ENCODE measurements around the gene SLC5A6. TPM values are rescaled to one million over a fixed set of nuclear protein-coding genes. Genes with fewer than 3 reads are reported as not detected.
"Not testable (repeated sequence)": the region's sequence is repeated elsewhere in the genome, so short reads cannot be mapped to it uniquely, and the experiment has no call there.

The SLC5A6 gene
- total RNA-seq, 3 donors from 2014 or later, result 128 to 143 (median 141) TPM

GRCh38 chr2:27205206-27205605, 6.9 kb downstream of the SLC5A6 start:
- peaks cover 49% of the 10 kb centered on the region for H3K36me3 Mint-ChIP-seq (ENCODE audit: insufficient read depth)
- no peaks in the 10 kb centered on the region for H3K9me3 Mint-ChIP-seq

GRCh38 chr2:27204566-27204965, 7.5 kb downstream of the SLC5A6 start:
- DNase-seq (no peak), ATAC-seq (no peak)
- Mint-ChIP-seq H3K4me1 (ENCODE audit: low read depth) (peaks cover 18% of the 10 kb centered on the region), H3K9me3 (no peaks in the 10 kb centered on the region), H3K36me3 (ENCODE audit: insufficient read depth) (peaks cover 45% of the 10 kb centered on the region), H3K27me3 (ENCODE audit: low read depth) (no peaks in the 10 kb centered on the region), H3K4me3 (no peak overlapping the region)

More at GRCh38 chr2:27205206-27205605, 6.9 kb downstream of the SLC5A6 start:
- no peak overlapping the region for H3K4me3 Mint-ChIP-seq
- peaks cover 24% of the 10 kb centered on the region for H3K4me1 Mint-ChIP-seq (ENCODE audit: low read depth)
- no peaks in the 10 kb centered on the region for H3K27me3 Mint-ChIP-seq (ENCODE audit: low read depth)
- no peak for DNase-seq
- ATAC-seq, result no peak

- no peak for DNase-seq
- H3K36me3 Mint-ChIP-seq (ENCODE audit: insufficient read depth), result peaks cover 45% of the 10 kb centered on the region
These were observed 8.3 kb downstream of the SLC5A6 start for GRCh38 chr2:27203741-27204140.

GRCh38 chr2:27202854-27203253, 9.2 kb downstream of the SLC5A6 start:
- H3K9me3 Mint-ChIP-seq, result no peaks in the 10 kb centered on the region
- DNase-seq, result no peak

More at GRCh38 chr2:27203741-27204140, 8.3 kb downstream of the SLC5A6 start:
- Mint-ChIP-seq H3K27me3 (ENCODE audit: low read depth) (no peaks in the 10 kb centered on the region), H3K4me1 (ENCODE audit: low read depth) (peaks cover 14% of the 10 kb centered on the region), H3K4me3 (no peak overlapping the region), H3K9me3 (no peaks in the 10 kb centered on the region)
- ATAC-seq, result no peak

GRCh38 chr2:27201675-27202074, 10.4 kb downstream of the SLC5A6 start:
- H3K4me3 Mint-ChIP-seq, result no peak overlapping the region
- ATAC-seq (no peak), DNase-seq (no peak)
- H3K27me3 Mint-ChIP-seq (ENCODE audit: low read depth), result no peaks in the 10 kb centered on the region
- peaks cover 14% of the 10 kb centered on the region for H3K4me1 Mint-ChIP-seq (ENCODE audit: low read depth)
- peaks cover 41% of the 10 kb centered on the region for H3K36me3 Mint-ChIP-seq (ENCODE audit: insufficient read depth)
- H3K9me3 Mint-ChIP-seq, result no peaks in the 10 kb centered on the region

More at GRCh38 chr2:27202854-27203253, 9.2 kb downstream of the SLC5A6 start:
- peaks cover 14% of the 10 kb centered on the region for H3K4me1 Mint-ChIP-seq (ENCODE audit: low read depth)
- H3K4me3 Mint-ChIP-seq, result no peak overlapping the region
- H3K36me3 Mint-ChIP-seq (ENCODE audit: insufficient read depth), result peaks cover 48% of the 10 kb centered on the region
- no peak for ATAC-seq
- no peaks in the 10 kb centered on the region for H3K27me3 Mint-ChIP-seq (ENCODE audit: low read depth)

- no peak for ATAC-seq
- H3K4me1 Mint-ChIP-seq (ENCODE audit: low read depth), result no peaks in the 10 kb centered on the region
- peaks cover 21% of the 10 kb centered on the region for H3K36me3 Mint-ChIP-seq (ENCODE audit: insufficient read depth)
These were observed 12.8 kb downstream of the SLC5A6 start for GRCh38 chr2:27199241-27199640.

GRCh38 chr2:27198627-27199026, 13.4 kb downstream of the SLC5A6 start:
- no peaks in the 10 kb centered on the region for H3K27me3 Mint-ChIP-seq (ENCODE audit: low read depth)
- H3K36me3 Mint-ChIP-seq (ENCODE audit: insufficient read depth), result peaks cover 21% of the 10 kb centered on the region
- ATAC-seq, result no peak
- DNase-seq, result no peak
- no peaks in the 10 kb centered on the region for H3K9me3 Mint-ChIP-seq
- no peak overlapping the region for H3K4me3 Mint-ChIP-seq
- H3K4me1 Mint-ChIP-seq (ENCODE audit: low read depth), result no peaks in the 10 kb centered on the region

More at GRCh38 chr2:27199241-27199640, 12.8 kb downstream of the SLC5A6 start:
- no peak overlapping the region for H3K4me3 Mint-ChIP-seq
- H3K9me3 Mint-ChIP-seq, result no peaks in the 10 kb centered on the region
- no peaks in the 10 kb centered on the region for H3K27me3 Mint-ChIP-seq (ENCODE audit: low read depth)
- DNase-seq, result no peak

GRCh38 chr2:27198068-27198467, 14.0 kb downstream of the SLC5A6 start:
- peaks cover 18% of the 10 kb centered on the region for H3K36me3 Mint-ChIP-seq (ENCODE audit: insufficient read depth)
- H3K4me3 Mint-ChIP-seq; H3K9me3 Mint-ChIP-seq; H3K27me3 Mint-ChIP-seq (ENCODE audit: low read depth); DNase-seq; ATAC-seq; H3K4me1 Mint-ChIP-seq (ENCODE audit: low read depth): not testable (repeated sequence)

GRCh38 chr2:27195799-27196198, 16.3 kb downstream of the SLC5A6 start:
- H3K4me1 Mint-ChIP-seq (ENCODE audit: low read depth); H3K27me3 Mint-ChIP-seq (ENCODE audit: low read depth); H3K36me3 Mint-ChIP-seq (ENCODE audit: insufficient read depth); H3K4me3 Mint-ChIP-seq; ATAC-seq; DNase-seq; H3K9me3 Mint-ChIP-seq: not testable (repeated sequence)

- DNase-seq (no peak), ATAC-seq (no peak)
- no peak overlapping the region for H3K4me3 Mint-ChIP-seq
- H3K27me3 Mint-ChIP-seq (ENCODE audit: low read depth), result no peaks in the 10 kb centered on the region
- peaks cover 5% of the 10 kb centered on the region for H3K36me3 Mint-ChIP-seq (ENCODE audit: insufficient read depth)
- no peaks in the 10 kb centered on the region for H3K4me1 Mint-ChIP-seq (ENCODE audit: low read depth)
- H3K9me3 Mint-ChIP-seq, result no peaks in the 10 kb centered on the region
These were observed 17.3 kb downstream of the SLC5A6 start for GRCh38 chr2:27194538-27195354.

- Mint-ChIP-seq H3K4me3 (no peak overlapping the region), H3K9me3 (no peaks in the 10 kb centered on the region), H3K27me3 (ENCODE audit: low read depth) (peaks cover 4% of the 10 kb centered on the region), H3K4me1 (ENCODE audit: low read depth) (no peaks in the 10 kb centered on the region), H3K36me3 (ENCODE audit: insufficient read depth) (no peaks in the 10 kb centered on the region)
- DNase-seq (peak; percentile 14), ATAC-seq (peak in 1 of 2 donors; percentile 58)
These were observed 20.8 kb downstream of the SLC5A6 start for GRCh38 chr2:27191070-27191829.

GRCh38 chr2:27189989-27190388, 22.1 kb downstream of the SLC5A6 start:
- Mint-ChIP-seq H3K4me1 (ENCODE audit: low read depth) (no peaks in the 10 kb centered on the region), H3K27me3 (ENCODE audit: low read depth) (peaks cover 4% of the 10 kb centered on the region)

GRCh38 chr2:27186613-27187345, 25.3 kb downstream of the SLC5A6 start:
- no peaks in the 10 kb centered on the region for H3K9me3 Mint-ChIP-seq
- H3K4me1 Mint-ChIP-seq (ENCODE audit: low read depth), result no peaks in the 10 kb centered on the region
- no peaks in the 10 kb centered on the region for H3K36me3 Mint-ChIP-seq (ENCODE audit: insufficient read depth)
- ATAC-seq, result no peak
- no peak for DNase-seq
- H3K27me3 Mint-ChIP-seq (ENCODE audit: low read depth), result peaks cover 17% of the 10 kb centered on the region
- no peak overlapping the region for H3K4me3 Mint-ChIP-seq

More at GRCh38 chr2:27189989-27190388, 22.1 kb downstream of the SLC5A6 start:
- H3K36me3 Mint-ChIP-seq (ENCODE audit: insufficient read depth), result no peaks in the 10 kb centered on the region
- no peak for DNase-seq
- H3K4me3 Mint-ChIP-seq, result no peak overlapping the region
- no peaks in the 10 kb centered on the region for H3K9me3 Mint-ChIP-seq
- no peak for ATAC-seq

- ATAC-seq, result no peak
- Mint-ChIP-seq H3K4me3 (no peak overlapping the region), H3K4me1 (ENCODE audit: low read depth) (no peaks in the 10 kb centered on the region), H3K27me3 (ENCODE audit: low read depth) (peaks cover 26% of the 10 kb centered on the region), H3K9me3 (no peaks in the 10 kb centered on the region), H3K36me3 (ENCODE audit: insufficient read depth) (no peaks in the 10 kb centered on the region)
- no peak for DNase-seq
These were observed 26.6 kb downstream of the SLC5A6 start for GRCh38 chr2:27185331-27186026.
